ENCODE results near the gene ULK4.
"Not testable (repeated sequence)": the region's sequence is repeated elsewhere in the genome, so short reads cannot be mapped to it uniquely, and the experiment has no call there.

ULK4 gene

DNA sequence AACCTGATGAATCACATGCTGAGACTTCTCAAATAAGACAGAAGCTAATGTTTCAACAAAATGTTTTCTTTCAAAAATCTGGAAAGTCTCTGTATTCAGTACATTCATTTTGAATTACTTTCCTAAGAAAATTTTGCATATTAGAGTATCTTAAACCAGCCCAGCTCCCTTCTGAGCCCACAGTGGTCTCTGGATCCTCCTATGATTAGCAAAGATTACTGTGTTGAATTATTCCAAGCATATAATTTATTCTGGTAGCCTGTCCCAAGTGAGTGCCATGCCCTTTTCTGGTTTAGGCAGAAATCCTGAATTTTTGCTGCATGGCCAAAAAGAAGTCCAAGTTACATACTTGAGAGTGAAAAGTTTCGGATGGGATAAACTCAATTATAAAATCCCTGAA, 483.6 kb downstream of the ULK4 start:
- no peak for DNase-seq

DNA sequence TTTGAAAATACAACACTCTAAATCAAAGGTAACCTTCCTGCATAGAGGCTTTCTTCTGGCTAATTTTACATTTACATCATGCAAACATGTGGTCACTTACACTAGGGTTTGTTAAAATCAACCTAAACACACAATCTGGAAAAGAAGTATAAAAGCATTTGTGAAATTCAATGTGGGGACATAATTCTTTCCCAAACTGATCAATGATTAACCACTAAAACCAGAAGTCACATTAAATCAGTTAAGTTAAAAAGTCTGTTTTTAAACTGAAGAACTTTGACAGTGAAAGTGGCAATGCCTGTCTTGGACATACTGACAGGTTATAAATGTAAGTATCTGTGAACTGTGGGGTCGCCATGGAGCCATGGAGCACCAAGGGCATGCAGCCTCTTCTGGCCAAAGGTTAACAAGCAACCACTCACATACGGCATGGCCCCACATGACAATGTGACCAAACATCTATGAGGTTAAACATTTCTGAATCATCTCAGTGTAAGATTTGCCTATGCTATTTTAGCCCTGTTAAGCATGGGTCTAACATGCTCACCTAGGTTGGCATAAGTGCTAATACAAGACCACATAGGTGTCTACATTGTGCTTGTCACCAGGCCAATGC, 484.4 kb downstream of the ULK4 start:
- DNase-seq: no peak

DNA sequence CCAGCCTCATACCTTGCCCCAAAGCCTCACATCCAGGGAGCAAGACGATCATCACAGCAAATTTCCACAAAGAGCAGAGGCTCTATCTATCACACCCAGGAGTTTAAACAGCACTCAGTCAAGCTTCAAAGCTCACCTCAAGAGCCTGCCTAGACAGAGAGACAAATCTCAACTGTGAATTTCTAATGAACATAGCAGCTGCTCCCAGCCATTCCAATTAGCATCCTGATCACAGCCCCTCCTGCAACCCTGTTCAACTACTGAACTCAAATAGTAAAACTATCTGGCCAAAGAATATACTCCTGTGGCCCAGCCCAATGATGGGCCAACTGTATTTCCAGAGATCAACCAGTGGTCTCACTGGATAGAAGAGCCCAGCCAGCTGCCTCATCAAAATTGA, 492.8 kb downstream of the ULK4 start:
- no peak for DNase-seq

DNA sequence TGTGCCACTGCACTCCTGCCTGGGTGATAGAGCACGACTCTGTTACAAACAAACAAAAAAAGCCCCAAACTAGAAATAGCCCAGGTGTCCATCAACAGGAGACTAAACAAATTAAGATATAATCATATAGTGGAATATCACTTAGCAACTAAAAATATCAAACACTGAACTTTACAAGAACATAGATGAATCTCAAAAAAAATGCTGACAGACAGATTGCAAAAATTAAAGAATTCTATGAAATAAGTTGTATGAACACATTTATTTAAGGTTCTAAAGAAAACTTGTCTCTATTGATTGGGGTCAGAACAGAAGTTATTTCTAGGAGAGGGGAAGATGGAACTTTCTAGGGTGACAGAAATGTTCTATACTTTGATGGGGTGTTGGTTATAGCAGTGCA, 494.4 kb downstream of the ULK4 start:
- no peak for DNase-seq

DNA sequence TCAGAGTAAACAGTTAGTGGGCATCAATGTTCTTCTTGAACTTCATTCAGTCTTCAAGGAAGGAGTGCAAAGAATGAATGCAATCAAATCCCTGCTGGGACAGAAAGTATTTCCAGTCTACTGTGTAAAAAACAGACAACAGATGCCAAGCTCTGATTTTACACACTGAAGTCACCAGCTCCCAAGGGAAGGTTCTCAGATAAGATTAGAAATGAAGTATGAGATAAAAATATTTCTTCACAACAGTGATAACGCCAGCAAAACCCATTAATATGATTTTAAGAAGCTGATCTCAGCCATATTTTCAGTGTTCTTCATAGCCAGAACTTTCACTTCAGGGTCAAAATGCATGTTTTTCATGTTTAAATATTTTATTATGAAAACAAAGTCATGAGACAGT, 497.0 kb downstream of the ULK4 start:
- DNase-seq: no peak

DNA sequence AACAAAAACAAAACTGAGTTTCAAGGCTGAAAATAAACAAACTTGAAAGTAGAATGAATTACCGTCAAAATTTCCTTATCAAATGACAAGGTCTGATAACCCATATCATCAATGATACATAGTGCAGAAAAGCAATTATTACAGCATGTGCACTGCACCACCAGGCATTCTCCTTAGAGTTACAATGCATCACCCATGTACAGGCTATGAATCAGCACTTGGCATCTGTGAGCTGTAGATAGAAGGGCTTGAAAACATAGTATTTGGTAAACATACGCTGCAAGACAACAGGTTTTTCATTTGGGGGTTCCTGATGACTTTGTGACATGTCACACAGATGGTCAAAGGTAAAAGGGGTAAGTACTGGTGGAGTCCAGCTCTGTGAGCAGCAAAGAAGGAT, 497.5 kb downstream of the ULK4 start:
- DNase-seq: no peak

DNA sequence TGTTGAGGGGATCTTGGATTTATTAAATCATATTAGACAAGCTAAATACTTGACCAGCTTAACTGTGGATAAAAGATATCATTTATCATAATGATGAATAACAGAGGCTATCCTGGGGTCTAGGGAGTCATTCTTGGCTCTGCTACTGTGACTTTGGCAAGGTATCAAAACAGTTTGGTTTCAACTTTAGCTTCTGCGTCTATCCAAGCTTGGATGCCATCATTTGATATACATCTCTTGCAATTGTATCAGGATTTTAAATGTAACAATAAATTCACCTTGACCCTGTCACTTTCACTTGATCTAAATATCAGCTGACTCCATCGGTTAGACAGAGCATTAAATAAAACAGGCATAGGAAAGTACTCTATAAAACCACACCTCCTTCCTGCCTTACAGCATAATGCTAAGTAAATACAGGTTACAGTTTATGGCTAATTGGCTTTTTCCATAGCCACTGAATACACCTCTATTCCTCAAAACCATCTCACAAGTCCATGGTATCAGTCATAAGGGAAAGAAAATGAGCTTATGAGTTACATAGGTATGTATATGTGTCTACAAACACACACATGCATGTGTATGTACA, 499.7 kb downstream of the ULK4 start:
- DNase-seq: no peak

DNA sequence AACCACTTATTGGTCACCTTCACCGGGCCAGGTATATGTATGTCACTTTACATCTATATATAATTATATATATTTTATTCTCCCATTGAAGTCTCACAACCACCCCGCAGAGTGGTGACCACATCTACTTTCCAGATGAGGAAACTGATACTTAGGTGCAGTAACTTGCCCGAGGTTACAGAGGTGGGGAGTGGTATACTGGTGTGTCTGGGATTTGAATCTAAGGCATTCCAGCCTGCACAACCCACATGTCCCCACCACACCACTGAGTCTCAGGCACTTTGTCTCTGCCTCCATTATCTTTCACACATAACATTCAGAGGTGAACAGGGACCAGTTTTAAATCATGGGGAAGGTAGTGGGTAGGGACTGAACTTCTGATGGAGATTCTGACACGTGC, 501.2 kb downstream of the ULK4 start:
- DNase-seq: no peak

DNA sequence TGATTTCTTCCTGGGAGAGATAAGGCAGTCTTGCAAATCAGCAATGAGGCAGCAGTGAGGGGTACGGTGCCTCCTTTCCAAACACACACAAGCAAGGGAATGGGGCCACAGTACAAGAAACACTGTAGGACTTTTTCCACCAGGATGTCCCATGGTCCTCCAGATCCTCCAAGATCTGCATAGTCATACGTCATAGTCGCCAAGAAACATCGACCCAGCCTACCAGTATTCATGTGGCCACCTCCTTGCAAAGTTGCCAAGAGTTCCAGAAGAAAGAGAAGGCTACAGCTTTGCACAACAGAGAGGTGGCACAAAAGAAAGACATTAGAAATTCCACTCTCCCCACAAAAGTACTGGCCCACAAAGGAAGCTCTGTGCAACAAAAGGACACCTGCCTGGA, 504.7 kb downstream of the ULK4 start:
- DNase-seq: no peak

DNA sequence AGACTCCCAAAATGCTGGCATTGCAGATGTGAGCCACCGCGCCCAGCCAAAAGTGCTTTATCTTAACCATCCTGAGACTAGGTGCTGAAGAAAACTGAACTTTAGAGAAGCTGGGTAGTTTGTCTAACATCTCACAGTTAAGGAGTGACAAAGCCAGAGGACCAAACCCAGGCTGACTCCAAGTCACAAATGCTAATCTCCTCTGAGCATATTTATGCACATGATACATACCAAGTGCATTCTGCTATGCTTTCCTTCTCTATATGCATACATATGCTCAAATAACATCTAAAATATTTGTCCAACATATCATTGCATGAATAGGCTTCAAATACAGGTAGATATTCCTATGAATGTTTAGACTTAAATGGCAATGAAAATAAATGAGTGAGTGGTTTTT, 505.7 kb downstream of the ULK4 start:
- DNase-seq: no peak

DNA sequence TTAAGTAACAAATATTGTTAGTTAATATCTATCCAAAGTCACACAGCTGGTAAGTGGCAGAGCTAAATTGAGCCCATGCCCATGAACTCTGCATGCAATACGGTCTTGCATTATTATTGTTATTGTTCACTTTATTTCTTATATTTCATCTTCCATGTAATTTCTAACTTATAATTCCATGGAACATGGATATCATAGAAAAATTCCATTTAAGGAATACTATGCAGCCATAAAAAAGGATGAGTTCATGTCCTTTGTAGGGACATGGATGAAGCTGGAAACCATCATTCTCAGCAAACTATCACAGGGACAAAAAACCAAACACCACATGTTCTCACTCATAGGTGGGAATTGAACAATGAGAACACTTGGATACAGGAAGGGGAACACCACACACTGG, 508.3 kb downstream of the ULK4 start:
- DNase-seq: not testable (repeated sequence)

DNA sequence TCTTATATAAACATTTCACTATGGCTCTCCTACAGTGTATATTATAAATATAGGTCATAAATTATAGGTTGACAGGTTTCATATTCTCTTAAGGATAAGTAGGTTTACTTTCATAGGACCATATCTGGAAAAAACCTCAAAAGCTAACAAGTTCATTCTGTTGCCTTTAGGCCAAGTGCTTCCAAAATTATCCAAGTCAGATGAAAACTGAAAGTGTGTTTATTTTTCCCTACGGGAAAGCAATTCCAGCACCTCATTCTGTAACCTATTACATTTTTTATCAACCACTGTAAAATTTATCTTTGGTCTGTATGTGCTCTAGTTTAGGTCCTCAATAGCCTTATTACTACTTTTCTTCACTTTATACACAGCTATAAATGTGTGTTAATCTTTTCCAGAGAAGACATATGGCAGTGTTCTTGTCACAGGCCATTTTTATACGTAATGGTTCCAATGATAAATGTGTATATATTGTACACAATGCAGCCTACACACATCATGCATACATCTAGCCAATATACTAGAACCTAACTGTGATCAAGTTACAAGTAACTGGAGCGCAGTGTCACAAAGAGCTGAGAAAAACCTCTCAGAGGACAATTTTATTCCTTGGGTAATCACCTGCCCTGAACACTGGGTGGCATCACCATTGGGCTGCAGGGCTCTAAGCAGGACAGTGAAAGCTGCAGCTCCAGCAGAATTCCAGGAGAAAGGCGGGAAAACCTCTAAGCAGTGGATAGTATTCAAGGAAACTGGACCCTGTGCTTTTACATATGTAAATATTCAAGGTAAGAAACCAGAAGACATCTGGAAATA, 511.3 kb downstream of the ULK4 start:
- no peak for DNase-seq

DNA sequence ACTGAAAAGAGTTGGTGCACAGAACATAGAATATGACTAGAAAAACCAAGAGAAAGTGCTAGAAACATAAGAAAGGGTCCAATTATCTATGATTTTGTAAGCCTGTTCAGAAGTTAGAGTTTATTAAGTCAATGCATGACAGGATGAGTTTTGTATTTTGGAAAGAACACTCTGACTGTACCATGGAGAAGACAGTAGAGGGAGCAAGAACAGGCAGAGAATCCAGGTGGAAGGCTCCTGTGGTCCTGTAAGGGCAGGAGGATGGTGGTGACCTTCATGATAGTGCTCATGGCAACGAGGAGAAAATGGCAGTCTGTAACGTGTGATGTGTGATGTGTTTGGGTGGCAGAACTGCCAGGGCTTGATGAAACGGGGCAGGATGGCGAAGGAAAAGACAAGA, 513.5 kb downstream of the ULK4 start:
- no peak for DNase-seq

DNA sequence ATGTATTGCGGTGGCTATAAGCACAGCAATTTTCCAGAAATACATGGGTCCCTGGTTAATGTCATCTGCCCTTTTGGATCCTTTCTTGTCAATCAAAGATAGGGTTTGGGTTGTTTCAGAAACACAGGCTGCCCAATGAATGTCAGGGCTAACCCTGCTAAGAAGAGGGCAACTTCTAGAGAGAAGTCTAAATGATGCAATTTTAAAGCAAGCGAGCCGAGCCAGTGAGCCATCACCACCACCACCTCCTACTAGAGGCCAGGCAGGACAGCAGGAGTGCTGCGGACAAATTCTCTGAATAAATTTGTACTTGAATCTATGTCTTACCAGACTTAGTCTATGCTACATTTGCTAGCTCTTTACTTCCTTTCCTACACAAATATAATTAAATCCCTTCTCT, 514.2 kb downstream of the ULK4 start:
- no peak for DNase-seq

DNA sequence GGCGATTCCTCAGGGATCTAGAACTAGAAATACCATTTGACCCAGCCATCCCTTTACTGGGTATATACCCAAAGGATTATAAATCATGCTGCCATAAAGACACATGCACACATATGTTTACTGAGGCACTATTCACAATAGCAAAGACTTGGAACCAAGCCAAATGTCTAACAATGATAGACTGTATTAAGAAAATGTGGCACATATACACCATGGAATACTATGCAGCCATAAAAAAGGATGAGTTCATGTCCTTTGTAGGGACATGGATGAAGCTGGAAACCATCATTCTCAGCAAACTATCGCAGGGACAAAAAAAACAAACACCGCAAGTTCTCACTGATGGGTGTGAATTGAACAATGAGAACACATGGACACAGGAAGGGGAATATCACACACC, 515.6 kb downstream of the ULK4 start:
- not testable (repeated sequence) for DNase-seq

DNA sequence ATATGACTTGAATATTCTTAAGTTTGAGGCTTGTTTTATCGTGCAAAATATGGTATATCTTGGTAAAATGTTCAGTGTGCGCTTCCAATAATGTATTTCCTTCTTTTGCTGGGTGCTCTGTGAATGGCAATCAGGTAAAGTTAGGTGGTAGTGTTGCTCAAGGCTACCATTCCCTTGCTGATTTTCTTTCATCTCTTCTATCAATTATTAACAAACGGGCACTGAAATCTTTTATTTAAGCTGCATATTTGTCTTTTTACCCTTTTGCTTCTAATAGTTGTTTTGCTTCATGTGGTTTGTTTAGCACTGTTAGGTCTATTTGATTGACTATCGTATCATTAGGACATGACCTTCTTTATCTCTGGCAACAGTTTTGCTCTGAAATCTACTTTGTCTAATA, 520.3 kb downstream of the ULK4 start:
- no peak for DNase-seq

DNA sequence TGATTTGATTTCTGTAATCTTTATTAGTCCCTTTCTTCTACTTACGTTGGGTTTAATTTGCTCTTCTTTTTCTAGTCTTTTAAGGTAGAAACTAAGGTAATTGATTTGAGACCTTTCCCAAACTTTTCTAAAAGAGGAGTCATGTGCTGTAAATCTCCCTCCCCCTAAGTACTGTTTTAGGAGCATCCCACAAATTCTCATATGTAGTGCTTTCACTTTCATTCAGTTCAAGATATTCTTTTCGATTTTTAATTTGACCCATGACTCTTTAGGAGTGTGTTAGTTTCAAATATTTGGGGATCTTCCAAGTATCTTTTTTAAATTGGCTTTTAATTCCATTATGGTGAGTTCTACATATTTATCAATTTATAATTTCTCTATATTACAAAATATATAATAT, 520.8 kb downstream of the ULK4 start:
- DNase-seq: no peak

DNA sequence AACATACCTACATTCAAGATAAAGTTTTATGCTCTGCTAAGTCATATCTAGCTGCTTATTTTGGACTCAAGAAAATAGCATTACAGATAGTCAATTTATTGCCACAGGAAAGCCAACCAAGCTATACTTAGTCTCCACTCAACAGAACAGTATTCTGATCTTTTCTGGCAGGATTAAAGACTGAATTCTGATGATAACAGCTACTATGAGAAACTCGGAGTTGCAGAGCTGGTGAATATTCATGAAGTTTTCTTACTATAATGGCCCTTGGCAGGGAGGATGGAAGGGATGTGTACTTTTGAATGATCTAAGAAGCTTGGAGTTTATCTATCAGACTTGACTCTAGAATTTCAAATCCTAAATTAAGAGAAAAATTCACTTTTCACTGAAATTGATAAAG, 524.9 kb downstream of the ULK4 start:
- no peak for DNase-seq

DNA sequence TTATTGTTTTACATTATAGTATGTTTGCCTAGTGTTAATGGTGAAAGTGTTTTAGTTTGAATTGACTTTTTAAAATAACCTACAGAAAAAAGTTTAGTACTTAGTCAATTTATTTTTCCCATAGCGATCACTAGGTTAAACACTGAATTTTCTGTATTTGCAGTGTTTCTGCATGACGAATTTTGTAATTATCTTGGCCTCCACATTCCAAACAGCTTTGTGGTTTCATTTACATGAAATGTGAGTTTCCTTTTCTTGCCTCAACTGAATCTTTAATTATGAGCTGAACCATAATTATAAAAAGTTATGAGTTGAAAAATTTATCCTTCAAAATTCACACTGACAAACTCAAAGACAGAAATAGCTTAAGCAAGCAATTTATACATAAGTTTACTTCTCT, 527.1 kb downstream of the ULK4 start:
- DNase-seq: no peak

DNA sequence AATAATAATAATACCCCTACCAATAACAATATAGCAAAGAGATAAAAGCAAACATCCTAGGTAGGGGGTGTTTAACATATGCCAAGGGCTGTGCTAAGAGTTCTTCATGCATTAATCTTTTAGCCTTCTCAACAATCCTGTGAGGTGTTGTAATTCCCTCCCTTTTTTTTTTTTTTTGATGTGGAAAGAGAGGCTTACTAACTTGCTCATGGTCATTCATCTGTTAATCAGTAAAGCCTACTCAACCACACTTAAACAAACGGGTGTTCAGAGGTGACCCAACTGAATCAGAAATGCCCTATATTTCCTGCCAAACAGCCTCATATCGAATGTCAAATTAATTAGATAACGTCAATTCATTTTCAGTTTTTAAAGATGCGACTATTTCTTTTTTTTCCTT, 530.5 kb downstream of the ULK4 start:
- DNase-seq: no peak

DNA sequence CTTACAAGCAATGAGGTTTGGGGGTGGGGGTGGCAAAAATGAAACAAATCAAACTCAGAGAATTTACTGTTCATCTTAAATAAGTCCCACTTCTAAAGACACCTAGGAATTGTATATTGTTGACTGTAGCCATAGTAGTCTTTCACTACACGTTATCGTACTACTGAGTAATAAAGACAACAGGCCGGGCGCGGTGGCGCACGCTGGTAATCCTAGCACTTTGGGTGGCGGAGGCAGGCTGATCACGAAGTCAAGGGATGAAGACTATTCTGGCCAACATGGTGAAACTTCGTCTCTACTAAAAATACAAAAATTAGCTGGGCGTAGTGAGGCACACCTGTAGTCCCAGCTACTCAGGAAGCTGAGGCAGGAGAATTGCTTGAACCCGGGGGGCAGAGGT, 531.0 kb downstream of the ULK4 start:
- no peak for DNase-seq

DNA sequence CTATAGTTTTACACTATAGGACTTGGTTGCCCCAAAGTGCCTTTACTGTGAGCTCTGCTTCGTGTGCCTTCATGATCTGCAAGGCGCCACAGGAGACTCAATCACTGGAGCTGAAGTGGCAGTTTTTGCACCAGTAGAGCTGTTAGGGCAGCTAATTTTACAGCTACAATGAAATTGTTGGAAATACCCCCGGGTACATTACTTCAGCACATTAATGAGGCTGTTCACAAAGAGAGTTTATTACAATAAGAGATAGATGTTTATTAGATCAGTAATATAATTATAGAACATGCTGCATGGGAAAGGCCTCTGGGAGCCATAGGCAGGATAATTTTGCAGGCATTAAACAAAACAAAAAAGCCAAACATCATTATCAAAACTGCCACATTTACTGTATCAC, 531.5 kb downstream of the ULK4 start:
- DNase-seq: no peak

DNA sequence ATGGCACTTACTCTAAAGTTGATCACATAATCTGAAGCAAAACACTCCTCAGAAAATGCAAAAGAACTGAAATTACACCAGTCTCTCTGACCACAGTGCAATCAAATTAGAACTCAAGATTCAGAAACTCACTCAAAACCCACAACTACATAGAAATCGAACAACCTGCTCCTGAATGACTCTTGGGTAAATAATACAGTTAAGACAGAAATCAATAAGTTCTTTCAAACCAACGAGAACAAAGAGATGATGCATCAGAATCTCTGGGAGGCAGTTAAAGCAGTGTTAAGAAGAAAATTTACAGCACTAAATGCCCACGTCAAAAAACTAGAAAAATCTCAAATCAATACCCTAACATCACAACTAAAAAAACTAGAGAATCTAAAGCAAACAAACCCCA, 535.4 kb downstream of the ULK4 start:
- no peak for DNase-seq

DNA sequence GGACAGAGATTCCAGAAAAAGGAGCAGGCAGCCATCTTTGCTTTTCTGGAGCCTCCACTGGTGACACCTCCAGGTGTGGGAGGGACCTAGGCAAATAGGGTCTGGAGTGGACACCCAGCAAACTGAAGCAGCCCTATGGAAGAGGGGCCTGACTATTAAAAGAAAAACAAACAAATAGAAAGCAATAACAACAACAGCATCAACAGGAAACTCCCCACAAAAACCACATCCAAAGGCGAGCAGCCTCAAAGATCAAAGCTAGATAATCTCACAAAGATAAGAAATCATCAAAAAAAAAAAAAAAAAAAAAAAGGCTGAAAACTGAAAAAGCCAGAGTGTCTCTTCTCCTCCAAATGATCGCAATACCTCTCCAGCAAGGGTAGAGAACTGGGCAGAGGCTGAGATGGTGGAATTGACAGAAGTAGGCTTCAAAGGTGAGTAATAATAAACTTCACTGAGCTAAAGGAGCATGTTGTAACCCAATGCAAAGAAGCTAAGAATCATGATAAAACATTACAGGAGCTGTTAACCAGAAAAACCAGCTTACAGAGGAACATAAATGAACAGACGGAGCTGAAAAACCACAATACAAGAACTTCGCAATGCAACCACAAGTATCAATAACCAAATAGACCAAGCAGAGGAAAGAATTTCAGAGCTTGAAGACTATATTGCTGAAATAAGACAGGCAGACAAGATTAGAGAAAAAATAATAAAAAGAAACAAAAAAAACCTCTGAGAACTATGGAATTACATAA, 537.2 kb downstream of the ULK4 start:
- DNase-seq: no peak

Measured in Kasumi-1 (cell line).